Astrocyte (in vitro differentiated cells and primary cell): ENCODE data around the gene NFIA. TPM values are rescaled to one million over a fixed set of nuclear protein-coding genes. Genes with fewer than 3 reads are reported as not detected.
A peak's percentile ranks its signal among the peaks of the same experiment; 100 is the strongest.

Experiments
- DNase-seq: peaks from one replicate; pipeline ENCODE4 v3.0.0-alpha.2; 2010; ENCODE audit warnings: low read depth
- FAIRE-seq: peaks from 2 replicates; lab custom pipeline; 2011; peaks lifted over from hg19 to GRCh38; lab: Jason Lieb, UNC
- H2AFZ ChIP-seq: 2 replicates; pipeline ENCODE4 v1.6.0; 2012; ENCODE audit warnings: low read depth, low read length, inconsistent platforms
- H3K27ac ChIP-seq: 2 replicates; pipeline ENCODE4 v1.5.1; 2011; ENCODE audit warnings: low read depth, low read length, inconsistent platforms
- H3K27me3 ChIP-seq: 2 replicates; pipeline ENCODE4 v1.6.0; 2011; ENCODE audit warnings: low read length, inconsistent platforms; ENCODE audit not compliant: insufficient read depth
- H3K36me3 ChIP-seq: 2 replicates; pipeline ENCODE4 v1.5.1; 2011; ENCODE audit warnings: low read length, inconsistent platforms; ENCODE audit not compliant: insufficient read depth
- H3K4me1 ChIP-seq: 2 replicates; pipeline ENCODE4 v1.5.1; 2011; ENCODE audit warnings: low read length, inconsistent platforms; ENCODE audit not compliant: insufficient read depth
- H3K4me2 ChIP-seq: 2 replicates; pipeline ENCODE4 v1.6.0; 2012; ENCODE audit warnings: low read length, inconsistent platforms
- H3K4me3 ChIP-seq: 2 replicates; pipeline ENCODE4 v1.5.1; 2011; ENCODE audit warnings: low read depth, mild to moderate bottlenecking, low read length, inconsistent platforms; ENCODE audit not compliant: insufficient read depth
- H3K79me2 ChIP-seq: 2 replicates; pipeline ENCODE4 v1.6.0; 2012; ENCODE audit warnings: mild to moderate bottlenecking, low read length, inconsistent platforms; ENCODE audit not compliant: insufficient read depth
- H3K9ac ChIP-seq: 2 replicates; pipeline ENCODE4 v1.6.0; 2012; ENCODE audit warnings: mild to moderate bottlenecking, low read length, inconsistent platforms
- H3K9me3 ChIP-seq: 2 replicates; pipeline ENCODE4 v1.5.1; 2012; ENCODE audit warnings: low read depth, mild to moderate bottlenecking, low read length, inconsistent platforms; ENCODE audit not compliant: insufficient read depth
- H4K20me1 ChIP-seq: 2 replicates; pipeline ENCODE4 v1.6.0; 2012; ENCODE audit warnings: low read length, inconsistent platforms; ENCODE audit not compliant: insufficient read depth
- H3K27ac Mint-ChIP-seq: one replicate; pipeline ENCODE4 v1.8.0; 2021; ENCODE audit warnings: mild to moderate bottlenecking, mixed read lengths; ENCODE audit not compliant: unreplicated experiment
- H3K27me3 Mint-ChIP-seq: one replicate; pipeline ENCODE4 v1.8.0; 2021; ENCODE audit warnings: low read depth, mixed read lengths; ENCODE audit not compliant: unreplicated experiment
- H3K36me3 Mint-ChIP-seq: one replicate; pipeline ENCODE4 v1.8.0; 2021; ENCODE audit warnings: low read depth, mixed read lengths; ENCODE audit not compliant: unreplicated experiment
- H3K4me1 Mint-ChIP-seq: one replicate; pipeline ENCODE4 v1.8.0; 2021; ENCODE audit warnings: low read depth, mixed read lengths; ENCODE audit not compliant: unreplicated experiment
- H3K4me3 Mint-ChIP-seq: one replicate; pipeline ENCODE4 v1.8.0; 2021; ENCODE audit warnings: mild to moderate bottlenecking, moderate library complexity, mixed read lengths; ENCODE audit not compliant: unreplicated experiment
- H3K9me3 Mint-ChIP-seq: one replicate; pipeline ENCODE4 v1.8.0; 2021; ENCODE audit warnings: mild to moderate bottlenecking, mixed read lengths; ENCODE audit not compliant: unreplicated experiment
- CTCF ChIP-seq: IDR thresholded peaks from 2 replicates; pipeline ENCODE4 v1.5.1; 2011; ENCODE audit warnings: low read depth, mild to moderate bottlenecking, inconsistent platforms, low read length, moderate library complexity; ENCODE audit not compliant: insufficient read depth
- EZH2 ChIP-seq: IDR thresholded peaks from 2 replicates; pipeline ENCODE4 v1.6.1; 2012; ENCODE audit warnings: mild to moderate bottlenecking, low read length, inconsistent platforms; ENCODE audit not compliant: insufficient read depth
- total RNA-seq: library from RNA; stranded (reverse); gene quantifications from 2 replicates; pipeline ENCODE4 v1.2.1, GENCODE V29; 2021

NFIA gene
- total RNA-seq, 1 donor from 2014 or later = 4.6 TPM

GRCh38 chr1:61490924-61491323 is 408.6 kb downstream of the NFIA start:
- H3K79me2 ChIP-seq = no peaks in the 10 kb centered on the region
- DNase-seq = no peak
- H3K4me1 ChIP-seq = no peaks in the 10 kb centered on the region
- no peak overlapping the region for H3K9ac ChIP-seq
- FAIRE-seq = no peak
- H3K27ac ChIP-seq = no peak overlapping the region
- no peaks in the 10 kb centered on the region for H3K9me3 ChIP-seq
- Mint-ChIP-seq H3K27me3 (peaks cover 6% of the 10 kb centered on the region), H3K9me3 (no peaks in the 10 kb centered on the region), H3K4me3 (no peak overlapping the region), H3K27ac (no peak overlapping the region), H3K4me1 (peaks cover 6% of the 10 kb centered on the region), H3K36me3 (no peaks in the 10 kb centered on the region)
- no peak for TF ChIP-seq CTCF
- TF ChIP-seq EZH2 = no peak
- H4K20me1 ChIP-seq = no peaks in the 10 kb centered on the region
- no peaks in the 10 kb centered on the region for H3K36me3 ChIP-seq
- no peak overlapping the region for H2AFZ ChIP-seq
- H3K4me3 ChIP-seq = no peak overlapping the region
- H3K27me3 ChIP-seq = peaks cover 4% of the 10 kb centered on the region
- H3K4me2 ChIP-seq = no peak overlapping the region

- Mint-ChIP-seq H3K36me3 (no peaks in the 10 kb centered on the region), H3K27me3 (peaks cover 6% of the 10 kb centered on the region), H3K27ac (no peak overlapping the region), H3K4me3 (no peak overlapping the region), H3K4me1 (peaks cover 6% of the 10 kb centered on the region), H3K9me3 (no peaks in the 10 kb centered on the region)
- no peaks in the 10 kb centered on the region for H3K4me1 ChIP-seq
- no peaks in the 10 kb centered on the region for H3K79me2 ChIP-seq
- no peak overlapping the region for H3K9ac ChIP-seq
- peaks cover 4% of the 10 kb centered on the region for H3K27me3 ChIP-seq
- no peak overlapping the region for H3K4me3 ChIP-seq
- DNase-seq = peak; percentile 33
- no peak overlapping the region for H2AFZ ChIP-seq
- H3K36me3 ChIP-seq = no peaks in the 10 kb centered on the region
- H3K4me2 ChIP-seq = no peak overlapping the region
- H3K27ac ChIP-seq = no peak overlapping the region
- H3K9me3 ChIP-seq = no peaks in the 10 kb centered on the region
- FAIRE-seq = no peak
- TF ChIP-seq CTCF = no peak
- H4K20me1 ChIP-seq = no peaks in the 10 kb centered on the region
Measured at GRCh38 chr1:61491497-61491896, 409.1 kb downstream of the NFIA start.

GRCh38 chr1:61494000-61494399 is 411.6 kb downstream of the NFIA start:
- Mint-ChIP-seq H3K9me3 (no peaks in the 10 kb centered on the region), H3K27me3 (peaks cover 3% of the 10 kb centered on the region), H3K36me3 (no peaks in the 10 kb centered on the region), H3K4me1 (peaks cover 8% of the 10 kb centered on the region), H3K27ac (no peak overlapping the region), H3K4me3 (no peak overlapping the region)
- no peak for TF ChIP-seq CTCF
- no peak for TF ChIP-seq EZH2
- no peaks in the 10 kb centered on the region for H3K27me3 ChIP-seq
- no peak overlapping the region for H2AFZ ChIP-seq
- H3K9ac ChIP-seq = no peak overlapping the region
- no peaks in the 10 kb centered on the region for H3K79me2 ChIP-seq
- no peaks in the 10 kb centered on the region for H3K36me3 ChIP-seq
- H3K9me3 ChIP-seq = no peaks in the 10 kb centered on the region
- H3K27ac ChIP-seq = no peak overlapping the region
- H3K4me3 ChIP-seq = no peak overlapping the region
- no peak for FAIRE-seq
- DNase-seq = no peak
- no peaks in the 10 kb centered on the region for H3K4me1 ChIP-seq
- H4K20me1 ChIP-seq = no peaks in the 10 kb centered on the region
- no peak overlapping the region for H3K4me2 ChIP-seq
